Activated CD4-positive, alpha-beta memory T cell treated with anti-CD3 and anti-CD28 coated beads for 36 hours (primary cell): ENCODE results near the gene DNAJB6. TPM values are rescaled to one million over a fixed set of nuclear protein-coding genes. Genes with fewer than 3 reads are reported as not detected.
A peak's percentile ranks its signal among the peaks of the same experiment; 100 is the strongest.

ENCODE experiments used
- CTCF ChIA-PET: fragments of 350-600 bp; sonication (Branson Sonifier 250); formaldehyde crosslinking; loops from one replicate; lab custom pipeline; 2021; ENCODE audit warnings: antibody characterized with exemption, inconsistent platforms; lab: Charles Lee
- POLR2A ChIA-PET: fragments of 350-600 bp; sonication (Branson Sonifier 250); formaldehyde crosslinking; loops from one replicate; lab custom pipeline; 2021; ENCODE audit warnings: antibody characterized with exemption; lab: Charles Lee
- DNase-seq: peaks from one replicate; pipeline ENCODE4 v3.0.0-alpha.2; 2020
- H3K27ac Mint-ChIP-seq: one replicate; pipeline ENCODE4 v1.8.0; 2021; ENCODE audit warnings: mixed read lengths
- H3K27me3 Mint-ChIP-seq: one replicate; pipeline ENCODE4 v1.8.0; 2021; ENCODE audit warnings: mixed read lengths
- H3K36me3 Mint-ChIP-seq: one replicate; pipeline ENCODE4 v1.8.0; 2021; ENCODE audit warnings: mixed read lengths
- H3K4me1 Mint-ChIP-seq: one replicate; pipeline ENCODE4 v1.8.0; 2021; ENCODE audit warnings: low read depth, mixed read lengths
- H3K4me3 Mint-ChIP-seq: one replicate; pipeline ENCODE4 v1.8.0; 2021; ENCODE audit warnings: mild to moderate bottlenecking, mixed read lengths
- H3K9me3 Mint-ChIP-seq: one replicate; pipeline ENCODE4 v1.8.0; 2021; ENCODE audit warnings: mixed read lengths
- intact Hi-C: fragments of 100-400 bp; cut with micrococcal nuclease; formaldehyde crosslinking; loops from one replicate; pipeline ENCODE4 v1.15.1; 2023
- total RNA-seq, 2 experiments: library from RNA; stranded (reverse); gene quantifications; one replicate each; pipeline ENCODE4 v1.2.3, GENCODE V29; 2021

Gene DNAJB6
- total RNA-seq, 2 experiments from 2014 or later, result 90.7 to 97.2 TPM

GRCh38 chr7:157358041-157358752 is 21.4 kb downstream of the DNAJB6 start:
- H3K4me1 Mint-ChIP-seq, result peaks cover 56% of the 10 kb centered on the region
- intact Hi-C loops, result no loop called here
- H3K36me3 Mint-ChIP-seq, result peaks cover 27% of the 10 kb centered on the region
- ChIA-PET CTCF (no interaction called here), POLR2A (interaction anchor here (1.0 kb wide), 1 partner anchor 25 kb away, joined by 3 read pairs; no protein-coding TSS in a partner anchor)
- no peaks in the 10 kb centered on the region for H3K27me3 Mint-ChIP-seq
- H3K9me3 Mint-ChIP-seq, result no peaks in the 10 kb centered on the region
- H3K4me3 Mint-ChIP-seq, result no peak overlapping the region
- no peak for DNase-seq
- peak overlapping the region; percentile 75 for H3K27ac Mint-ChIP-seq

- no peaks in the 10 kb centered on the region for H3K9me3 Mint-ChIP-seq
- peak overlapping the region; percentile 23 for H3K27ac Mint-ChIP-seq
- ChIA-PET POLR2A (interaction anchor here (1.0 kb wide), 1 partner anchor 24 kb away, joined by 3 read pairs; no protein-coding TSS in a partner anchor), CTCF (no interaction called here)
- no peak for DNase-seq
- intact Hi-C loops, result no loop called here
- H3K4me1 Mint-ChIP-seq, result peaks cover 50% of the 10 kb centered on the region
- no peak overlapping the region for H3K4me3 Mint-ChIP-seq
- peaks cover 32% of the 10 kb centered on the region for H3K36me3 Mint-ChIP-seq
- H3K27me3 Mint-ChIP-seq, result no peaks in the 10 kb centered on the region
Observed at GRCh38 chr7:157358753-157359096, 21.9 kb downstream of the DNAJB6 start.

- H3K27me3 Mint-ChIP-seq, result no peaks in the 10 kb centered on the region
- peaks cover 47% of the 10 kb centered on the region for H3K4me1 Mint-ChIP-seq
- ChIA-PET POLR2A (no interaction called here), CTCF (interaction anchor here (0.7 kb wide), 1 partner anchor 27 kb away, joined by 3 read pairs; no protein-coding TSS in a partner anchor)
- intact Hi-C loops, result no loop called here
- no peak for DNase-seq
- H3K36me3 Mint-ChIP-seq, result peaks cover 36% of the 10 kb centered on the region
- no peaks in the 10 kb centered on the region for H3K9me3 Mint-ChIP-seq
- H3K4me3 Mint-ChIP-seq, result no peak overlapping the region
- H3K27ac Mint-ChIP-seq, result peak overlapping the region; percentile 47
Observed at GRCh38 chr7:157359581-157359980, 22.8 kb downstream of the DNAJB6 start.

GRCh38 chr7:157360483-157361025 is 23.8 kb downstream of the DNAJB6 start:
- H3K4me1 Mint-ChIP-seq, result peaks cover 39% of the 10 kb centered on the region
- H3K9me3 Mint-ChIP-seq, result no peaks in the 10 kb centered on the region
- no peaks in the 10 kb centered on the region for H3K27me3 Mint-ChIP-seq
- no peak overlapping the region for H3K4me3 Mint-ChIP-seq
- no peak for DNase-seq
- ChIA-PET CTCF (no interaction called here), POLR2A (no interaction called here)
- intact Hi-C loops, result no loop called here
- peak overlapping the region; percentile 55 for H3K27ac Mint-ChIP-seq
- peaks cover 44% of the 10 kb centered on the region for H3K36me3 Mint-ChIP-seq

GRCh38 chr7:157361537-157361936 is 24.7 kb downstream of the DNAJB6 start:
- no peak for DNase-seq
- H3K36me3 Mint-ChIP-seq, result peaks cover 54% of the 10 kb centered on the region
- peaks cover 31% of the 10 kb centered on the region for H3K4me1 Mint-ChIP-seq
- H3K27ac Mint-ChIP-seq, result no peak overlapping the region
- no peaks in the 10 kb centered on the region for H3K9me3 Mint-ChIP-seq
- POLR2A ChIA-PET, result no interaction called here
- H3K27me3 Mint-ChIP-seq, result no peaks in the 10 kb centered on the region
- H3K4me3 Mint-ChIP-seq, result no peak overlapping the region
- CTCF ChIA-PET, result interaction anchor here (0.7 kb wide), 1 partner anchor 1597 kb away, joined by 4 read pairs; no protein-coding TSS in a partner anchor
- intact Hi-C loops, result no loop called here

- Mint-ChIP-seq H3K4me3 (no peak overlapping the region), H3K9me3 (no peaks in the 10 kb centered on the region), H3K36me3 (peaks cover 64% of the 10 kb centered on the region), H3K27me3 (no peaks in the 10 kb centered on the region), H3K4me1 (peaks cover 20% of the 10 kb centered on the region), H3K27ac (no peak overlapping the region)
- ChIA-PET CTCF (no interaction called here), POLR2A (no interaction called here)
- intact Hi-C loops, result no loop called here
- DNase-seq, result no peak
Observed at GRCh38 chr7:157362729-157363128, 25.9 kb downstream of the DNAJB6 start.

- H3K4me3 Mint-ChIP-seq, result no peak overlapping the region
- no peak for DNase-seq
- peaks cover 67% of the 10 kb centered on the region for H3K36me3 Mint-ChIP-seq
- no peak overlapping the region for H3K27ac Mint-ChIP-seq
- intact Hi-C loops, result no loop called here
- H3K9me3 Mint-ChIP-seq, result no peaks in the 10 kb centered on the region
- ChIA-PET CTCF (no interaction called here), POLR2A (no interaction called here)
- peaks cover 2% of the 10 kb centered on the region for H3K4me1 Mint-ChIP-seq
- no peaks in the 10 kb centered on the region for H3K27me3 Mint-ChIP-seq
Observed at GRCh38 chr7:157366722-157367121, 29.9 kb downstream of the DNAJB6 start.

GRCh38 chr7:157368955-157369354 is 32.2 kb downstream of the DNAJB6 start:
- Mint-ChIP-seq H3K27me3 (no peaks in the 10 kb centered on the region), H3K4me1 (peaks cover 10% of the 10 kb centered on the region), H3K36me3 (peaks cover 68% of the 10 kb centered on the region), H3K9me3 (no peaks in the 10 kb centered on the region), H3K27ac (no peak overlapping the region), H3K4me3 (no peak overlapping the region)
- ChIA-PET POLR2A (no interaction called here), CTCF (interaction anchor here (1.3 kb wide), 1 partner anchor 18 kb away, joined by 8 read pairs; no protein-coding TSS in a partner anchor)
- intact Hi-C loops, result no loop called here
- no peak for DNase-seq

GRCh38 chr7:157370742-157371141 is 33.9 kb downstream of the DNAJB6 start:
- POLR2A ChIA-PET, result no interaction called here
- intact Hi-C loops, result no loop called here
- peak overlapping the region; percentile 26 for H3K27ac Mint-ChIP-seq

GRCh38 chr7:157371296-157371695 is 34.5 kb downstream of the DNAJB6 start:
- intact Hi-C loops, result no loop called here
- Mint-ChIP-seq H3K4me3 (no peak overlapping the region), H3K27me3 (no peaks in the 10 kb centered on the region), H3K4me1 (peaks cover 33% of the 10 kb centered on the region), H3K36me3 (peaks cover 56% of the 10 kb centered on the region), H3K9me3 (no peaks in the 10 kb centered on the region), H3K27ac (no peak overlapping the region)
- ChIA-PET CTCF (no interaction called here), POLR2A (no interaction called here)
- DNase-seq, result no peak

More at GRCh38 chr7:157370742-157371141, 33.9 kb downstream of the DNAJB6 start:
- no peaks in the 10 kb centered on the region for H3K9me3 Mint-ChIP-seq
- H3K4me1 Mint-ChIP-seq, result peaks cover 28% of the 10 kb centered on the region
- no peak for DNase-seq
- H3K36me3 Mint-ChIP-seq, result peaks cover 61% of the 10 kb centered on the region
- H3K27me3 Mint-ChIP-seq, result no peaks in the 10 kb centered on the region
- CTCF ChIA-PET, result no interaction called here
- no peak overlapping the region for H3K4me3 Mint-ChIP-seq

GRCh38 chr7:157372300-157373232 is 35.8 kb downstream of the DNAJB6 start:
- peaks cover 44% of the 10 kb centered on the region for H3K4me1 Mint-ChIP-seq
- H3K27me3 Mint-ChIP-seq, result no peaks in the 10 kb centered on the region
- intact Hi-C loops, result no loop called here
- DNase-seq, result no peak
- H3K9me3 Mint-ChIP-seq, result no peaks in the 10 kb centered on the region
- H3K27ac Mint-ChIP-seq, result peak overlapping the region; percentile 9
- H3K4me3 Mint-ChIP-seq, result no peak overlapping the region
- CTCF ChIA-PET, result no interaction called here
- H3K36me3 Mint-ChIP-seq, result peaks cover 47% of the 10 kb centered on the region
- POLR2A ChIA-PET, result no interaction called here

- Mint-ChIP-seq H3K4me1 (peaks cover 50% of the 10 kb centered on the region), H3K27ac (peak overlapping the region; percentile 54), H3K36me3 (peaks cover 43% of the 10 kb centered on the region), H3K4me3 (no peak overlapping the region), H3K27me3 (no peaks in the 10 kb centered on the region), H3K9me3 (no peaks in the 10 kb centered on the region)
- intact Hi-C loops, result no loop called here
- CTCF ChIA-PET, result no interaction called here
- no peak for DNase-seq
- POLR2A ChIA-PET, result no interaction called here
Observed at GRCh38 chr7:157373493-157373892, 36.7 kb downstream of the DNAJB6 start.
